Activated CD4-positive, alpha-beta T cell treated with anti-CD3 and anti-CD28 coated beads, Interleukin-2, amount 50 U/mL, for 1 hour (primary cell): ENCODE results near the gene WDR59.
A peak's percentile ranks its signal among the peaks of the same experiment; 100 is the strongest.
"Not testable (repeated sequence)": the region's sequence is repeated elsewhere in the genome, so short reads cannot be mapped to it uniquely, and the experiment has no call there.

Experiments
- DNase-seq: peaks from one replicate; pipeline ENCODE4 v3.0.0-alpha.2; 2020

The WDR59 gene, protein sequence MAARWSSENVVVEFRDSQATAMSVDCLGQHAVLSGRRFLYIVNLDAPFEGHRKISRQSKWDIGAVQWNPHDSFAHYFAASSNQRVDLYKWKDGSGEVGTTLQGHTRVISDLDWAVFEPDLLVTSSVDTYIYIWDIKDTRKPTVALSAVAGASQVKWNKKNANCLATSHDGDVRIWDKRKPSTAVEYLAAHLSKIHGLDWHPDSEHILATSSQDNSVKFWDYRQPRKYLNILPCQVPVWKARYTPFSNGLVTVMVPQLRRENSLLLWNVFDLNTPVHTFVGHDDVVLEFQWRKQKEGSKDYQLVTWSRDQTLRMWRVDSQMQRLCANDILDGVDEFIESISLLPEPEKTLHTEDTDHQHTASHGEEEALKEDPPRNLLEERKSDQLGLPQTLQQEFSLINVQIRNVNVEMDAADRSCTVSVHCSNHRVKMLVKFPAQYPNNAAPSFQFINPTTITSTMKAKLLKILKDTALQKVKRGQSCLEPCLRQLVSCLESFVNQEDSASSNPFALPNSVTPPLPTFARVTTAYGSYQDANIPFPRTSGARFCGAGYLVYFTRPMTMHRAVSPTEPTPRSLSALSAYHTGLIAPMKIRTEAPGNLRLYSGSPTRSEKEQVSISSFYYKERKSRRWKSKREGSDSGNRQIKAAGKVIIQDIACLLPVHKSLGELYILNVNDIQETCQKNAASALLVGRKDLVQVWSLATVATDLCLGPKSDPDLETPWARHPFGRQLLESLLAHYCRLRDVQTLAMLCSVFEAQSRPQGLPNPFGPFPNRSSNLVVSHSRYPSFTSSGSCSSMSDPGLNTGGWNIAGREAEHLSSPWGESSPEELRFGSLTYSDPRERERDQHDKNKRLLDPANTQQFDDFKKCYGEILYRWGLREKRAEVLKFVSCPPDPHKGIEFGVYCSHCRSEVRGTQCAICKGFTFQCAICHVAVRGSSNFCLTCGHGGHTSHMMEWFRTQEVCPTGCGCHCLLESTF

DNA sequence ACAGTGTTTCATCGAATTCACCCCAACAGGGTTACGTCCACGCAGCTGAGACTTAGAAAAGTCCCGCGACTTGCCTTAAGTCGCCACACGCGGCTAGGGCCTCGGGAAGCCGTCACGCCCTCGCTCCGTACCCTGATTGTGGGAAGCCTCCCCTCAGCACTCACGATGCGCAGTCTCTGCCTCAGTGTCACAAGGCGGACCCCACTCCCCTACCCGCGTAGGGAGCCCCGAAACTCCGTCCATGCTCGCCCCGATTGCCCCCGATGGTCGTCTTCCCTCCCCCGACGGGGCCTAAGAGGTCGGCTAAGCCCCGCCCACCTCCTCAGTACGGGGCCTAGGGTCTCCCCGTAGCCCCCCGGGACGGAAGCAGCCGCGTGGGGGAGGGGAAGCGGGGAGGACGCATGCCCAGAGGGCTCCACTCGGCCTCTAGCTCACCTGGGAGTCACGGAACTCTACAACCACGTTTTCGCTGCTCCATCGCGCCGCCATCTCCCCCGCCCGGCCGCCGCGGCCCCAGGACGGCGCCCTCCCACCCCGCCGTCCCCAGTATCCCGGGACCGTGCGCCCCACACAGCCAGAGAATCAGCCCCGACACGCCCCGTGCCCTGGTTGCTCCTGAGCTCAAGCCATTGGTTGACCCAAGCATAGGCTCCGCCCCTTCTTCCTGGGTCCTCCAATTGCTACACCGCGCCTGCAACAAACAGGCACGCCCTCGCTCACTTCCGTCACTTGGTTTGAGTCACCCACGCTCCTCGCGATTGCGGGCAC lies at the start of gene WDR59:
Gene WDR59, minus strand, starts transcription at position 595 of the 768 bp plus-strand sequence. Its CDS starts 106 bp downstream, at position 489.
- peak; percentile 97 for DNase-seq

DNA sequence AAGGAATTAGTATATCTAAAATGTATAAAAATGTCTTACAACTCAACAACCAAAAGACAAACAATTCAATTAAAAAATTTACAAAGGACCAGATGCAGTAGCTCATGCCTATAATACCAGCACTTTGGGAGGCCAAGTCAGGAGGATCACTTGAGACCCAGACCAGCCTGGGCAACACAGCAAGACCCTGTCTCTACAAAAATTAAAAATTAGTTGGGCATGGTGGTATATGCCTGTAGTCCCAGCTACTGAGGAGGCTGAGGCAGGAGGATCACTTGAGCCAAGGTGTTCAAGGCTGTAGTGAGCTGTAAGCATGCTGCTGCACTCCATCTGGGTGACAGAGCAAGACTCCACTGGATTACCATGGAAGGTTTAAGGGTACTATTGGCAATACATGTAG lies 47.7 kb upstream of the WDR59 start:
- DNase-seq = no peak

DNA sequence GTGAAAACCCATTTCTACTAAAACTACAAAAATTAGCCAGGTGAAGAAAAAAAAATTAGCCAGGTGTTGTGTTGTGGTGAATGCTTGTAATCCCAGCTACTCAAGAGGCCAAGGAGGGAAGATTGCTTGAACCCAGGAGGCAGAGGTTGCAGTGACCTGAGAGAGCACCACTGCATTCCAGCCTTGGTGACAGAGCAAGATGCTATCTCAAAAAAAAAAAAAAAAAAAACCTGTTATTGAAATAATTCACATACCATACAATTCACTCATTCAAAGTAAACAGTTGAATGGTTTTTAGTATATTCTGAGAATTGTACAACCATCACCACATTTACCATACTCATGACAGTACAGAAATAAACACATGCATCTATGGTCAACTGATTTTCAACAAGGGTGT lies 44.9 kb upstream of the WDR59 start:
- no peak for DNase-seq

DNA sequence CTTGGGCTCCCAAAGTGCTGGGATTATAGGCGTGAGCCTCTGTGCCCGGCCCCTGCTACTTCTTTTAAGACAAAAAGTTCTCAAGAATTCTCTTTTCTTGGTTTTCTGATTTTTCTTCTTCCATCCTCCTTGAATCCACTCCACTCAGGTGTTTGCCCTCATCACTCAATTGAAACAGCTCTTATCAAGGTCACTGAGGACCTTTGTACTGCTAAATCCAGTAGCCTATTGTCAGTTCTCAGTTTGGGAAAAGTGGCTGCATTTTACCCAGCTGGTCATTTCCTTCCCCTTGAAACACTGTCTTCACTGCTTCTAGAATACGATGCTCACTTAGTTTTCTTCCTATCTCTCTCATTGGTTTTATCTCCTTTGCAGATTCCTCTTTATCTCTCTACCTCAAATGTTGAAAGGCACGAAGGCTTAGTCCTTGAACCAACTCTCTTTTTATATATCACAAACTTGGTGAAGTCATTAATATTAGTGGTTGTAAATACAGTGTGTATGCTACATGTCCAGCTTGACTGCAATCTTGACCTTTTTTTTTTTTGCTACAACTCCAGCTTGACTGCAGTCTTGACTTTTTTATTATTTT lies 43.7 kb upstream of the WDR59 start:
- DNase-seq = no peak

DNA sequence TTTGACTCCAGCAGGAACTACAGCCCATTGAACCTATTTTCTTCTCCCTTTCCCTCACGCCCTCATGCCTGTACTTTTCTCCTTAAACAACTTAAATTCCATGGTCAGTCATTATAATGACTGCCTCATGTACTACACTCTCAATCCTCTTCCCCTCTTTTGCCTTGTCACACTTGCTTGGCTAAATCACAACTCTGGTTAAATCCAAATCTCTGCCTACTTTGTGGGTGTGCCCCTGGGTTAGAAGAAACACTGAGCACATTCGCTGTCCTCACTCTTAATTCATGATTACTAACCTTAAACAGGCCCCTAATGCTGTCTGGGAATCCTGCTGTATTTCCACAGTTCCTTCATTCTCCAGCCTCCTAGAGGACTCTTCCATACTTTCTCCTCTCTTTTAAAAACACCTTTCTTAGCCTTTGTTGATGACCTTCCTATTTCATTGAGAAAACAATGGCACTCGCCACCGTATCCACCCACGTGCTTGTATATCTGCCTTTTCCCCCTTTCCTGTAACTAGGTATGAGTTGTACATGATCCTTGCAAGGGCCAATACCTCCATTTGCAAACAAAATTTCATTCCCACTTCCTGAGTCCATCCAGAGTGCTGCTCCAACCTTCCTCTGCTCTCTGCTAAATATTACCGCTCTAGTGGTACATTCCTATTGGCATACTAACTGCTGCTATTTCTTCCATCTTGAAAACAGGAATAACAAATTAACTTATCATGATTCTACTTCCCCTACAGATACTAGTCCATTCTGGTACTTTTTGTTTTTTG lies 42.8 kb upstream of the WDR59 start:
- no peak for DNase-seq

DNA sequence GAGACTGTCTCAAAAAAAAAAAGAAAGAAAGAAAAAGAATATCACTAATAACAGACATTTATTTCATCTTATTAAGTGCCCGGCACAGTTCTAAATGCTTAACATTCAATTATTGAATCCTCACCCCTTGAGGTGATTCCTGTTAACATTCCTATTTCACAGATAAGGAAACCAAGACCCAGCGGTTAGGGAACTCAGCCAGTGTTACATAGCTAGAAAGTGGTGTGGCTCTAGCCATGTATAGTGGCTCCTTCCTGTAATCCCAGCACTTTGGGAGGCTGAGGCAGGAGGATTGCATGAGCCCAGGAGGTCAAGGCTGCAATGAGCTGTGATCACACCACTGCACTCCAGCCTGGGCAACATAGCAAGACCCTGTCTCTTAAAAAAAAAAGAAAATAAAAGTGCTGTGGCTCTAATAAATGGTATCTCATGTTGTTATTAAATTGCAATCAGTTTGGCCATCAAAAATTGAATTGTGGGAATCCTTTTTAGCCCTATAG lies 42.0 kb upstream of the WDR59 start:
- no peak for DNase-seq

DNA sequence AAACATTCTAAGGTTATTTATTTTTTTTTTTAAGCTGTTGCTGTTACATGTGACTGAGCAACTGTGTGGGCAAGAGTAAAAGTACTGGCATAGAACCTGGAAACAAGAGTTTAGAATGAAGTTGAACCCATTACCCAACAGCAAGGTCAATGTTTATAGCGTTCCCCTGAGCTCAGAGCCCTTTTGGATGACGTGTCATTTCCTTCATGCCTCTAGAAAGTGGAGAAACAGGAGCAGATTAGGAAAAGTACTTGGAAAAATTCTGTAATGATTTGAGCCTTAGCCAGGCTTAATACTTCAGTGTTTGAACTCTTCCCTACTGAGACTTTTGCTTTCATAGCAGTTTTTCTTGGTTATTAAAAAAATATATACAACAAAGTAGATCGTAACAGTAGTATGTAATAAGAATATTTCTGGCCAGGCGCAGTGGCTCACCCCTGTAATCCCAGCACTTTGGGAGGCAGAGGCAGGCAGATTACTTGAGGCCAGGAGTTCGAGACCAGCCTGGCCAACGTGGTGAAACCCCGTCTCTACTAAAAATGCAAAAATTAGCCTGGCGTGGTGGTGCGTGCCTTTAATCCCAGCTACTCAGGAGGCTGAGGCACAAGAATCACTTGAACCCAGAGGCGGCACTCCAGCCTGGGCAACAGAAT lies 41.4 kb upstream of the WDR59 start:
- not testable (repeated sequence) for DNase-seq

DNA sequence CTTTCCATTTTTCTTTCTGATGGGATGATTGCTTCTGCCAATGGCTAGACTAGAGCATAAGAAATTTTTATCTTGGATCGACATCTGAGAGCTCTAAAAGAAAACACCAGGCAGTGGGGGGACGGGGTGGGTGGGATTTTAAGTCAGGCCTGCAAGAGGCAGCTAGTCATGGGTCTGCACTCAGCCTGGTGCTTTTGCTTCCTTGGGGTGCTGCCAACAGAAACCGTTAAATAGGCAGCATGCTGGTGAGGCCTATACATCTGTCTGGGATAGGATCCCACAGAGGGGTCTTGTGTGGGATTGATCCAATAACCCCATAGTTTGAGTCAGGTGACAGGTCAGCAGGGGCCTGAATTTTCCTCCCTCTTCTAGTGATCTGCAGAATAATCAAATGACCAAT lies 40.8 kb upstream of the WDR59 start:
- DNase-seq = no peak

DNA sequence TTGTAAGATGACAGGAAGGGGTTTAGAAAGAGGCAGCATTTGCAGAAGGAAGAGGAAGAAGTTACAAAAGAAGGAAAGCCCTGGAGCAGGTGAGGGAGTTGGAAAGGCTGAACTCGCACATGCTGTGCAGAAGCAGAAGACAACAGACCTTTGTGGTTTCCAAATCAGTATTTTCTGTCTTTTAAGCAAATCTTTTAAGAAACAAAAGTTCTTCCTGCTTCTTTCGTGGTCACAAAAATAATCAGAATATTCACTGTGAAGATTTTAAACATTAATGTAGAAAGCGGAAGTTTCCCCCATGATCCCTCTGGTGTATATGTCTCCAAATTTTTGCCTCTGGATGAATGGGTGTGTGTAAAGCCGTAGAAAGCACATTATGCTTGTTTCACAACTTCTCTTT lies 39.7 kb upstream of the WDR59 start:
- no peak for DNase-seq

DNA sequence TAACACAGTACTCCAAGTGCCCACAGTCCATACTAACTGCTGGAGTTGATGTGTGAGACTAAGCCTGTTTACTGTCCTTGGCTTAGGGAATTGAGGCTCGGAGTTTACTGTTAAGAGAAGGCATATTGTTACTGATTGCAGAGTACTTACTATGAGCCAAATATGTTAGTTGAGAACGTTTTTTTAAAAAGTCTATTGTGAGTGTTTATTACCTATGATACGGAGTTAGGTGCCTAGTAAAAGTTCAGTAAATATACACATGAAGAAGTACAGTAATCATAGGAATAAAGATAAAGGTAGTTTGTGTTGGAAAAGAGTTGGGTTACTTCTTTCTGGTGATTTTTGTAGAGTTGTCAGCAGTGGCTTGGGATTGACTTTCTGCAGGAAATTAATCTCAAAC lies 39.3 kb upstream of the WDR59 start:
- DNase-seq = no peak

DNA sequence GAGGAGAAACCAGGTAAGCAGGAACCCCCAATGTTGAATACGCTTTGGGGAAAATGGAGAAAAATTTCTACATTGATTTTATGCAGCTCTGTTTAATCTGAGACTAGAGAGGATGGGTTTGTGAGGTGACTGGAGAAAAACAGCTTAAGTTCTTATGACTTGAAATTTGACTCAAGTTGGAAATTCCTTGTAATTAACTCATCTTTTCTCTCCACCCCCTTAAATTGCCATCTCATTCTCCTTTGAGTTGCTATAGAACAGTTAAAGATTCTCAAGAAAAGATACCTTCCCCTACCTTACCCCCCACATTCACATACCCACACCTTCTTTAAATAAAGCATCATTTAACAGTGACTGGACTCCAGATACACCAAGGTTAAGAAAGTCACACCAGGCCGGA lies 38.1 kb upstream of the WDR59 start:
- no peak for DNase-seq

DNA sequence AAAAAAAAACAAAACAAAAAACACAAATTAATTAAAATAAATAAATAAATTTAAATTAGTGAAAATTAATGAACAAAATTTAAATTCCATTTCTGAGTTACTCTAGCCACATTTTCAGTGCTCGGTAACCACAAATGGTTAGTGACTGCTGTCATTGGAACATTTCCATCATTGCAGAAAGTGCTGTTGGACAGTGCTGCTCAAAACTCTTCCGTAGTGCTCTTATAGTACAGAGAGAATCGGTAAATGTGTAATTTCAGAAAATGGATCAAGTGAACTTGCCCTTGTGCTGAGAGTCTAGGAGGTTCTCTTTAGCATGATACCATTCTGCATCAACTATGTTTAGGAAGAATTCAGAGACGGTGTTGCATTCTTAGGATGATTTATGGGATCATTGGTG lies 37.6 kb upstream of the WDR59 start:
- no peak for DNase-seq

DNA sequence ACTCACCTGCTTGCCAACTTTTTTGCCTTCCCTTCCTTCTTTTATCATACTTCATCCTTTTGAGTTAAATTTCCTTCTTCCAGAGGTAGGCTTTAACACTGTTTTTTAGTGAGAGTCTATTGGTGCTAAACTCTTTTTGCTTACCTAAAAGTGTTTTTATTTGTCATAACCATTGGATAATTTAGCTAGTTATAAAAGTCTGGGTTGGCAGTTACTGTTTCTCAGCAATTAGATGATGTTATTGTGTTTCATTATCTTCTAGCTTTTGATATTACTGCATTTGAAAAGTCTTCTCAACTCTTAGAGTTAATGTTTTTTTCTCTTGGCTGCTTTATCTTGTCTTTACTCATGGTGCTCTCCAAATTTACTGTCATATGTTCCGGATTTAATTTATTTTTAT lies 36.5 kb upstream of the WDR59 start:
- no peak for DNase-seq

DNA sequence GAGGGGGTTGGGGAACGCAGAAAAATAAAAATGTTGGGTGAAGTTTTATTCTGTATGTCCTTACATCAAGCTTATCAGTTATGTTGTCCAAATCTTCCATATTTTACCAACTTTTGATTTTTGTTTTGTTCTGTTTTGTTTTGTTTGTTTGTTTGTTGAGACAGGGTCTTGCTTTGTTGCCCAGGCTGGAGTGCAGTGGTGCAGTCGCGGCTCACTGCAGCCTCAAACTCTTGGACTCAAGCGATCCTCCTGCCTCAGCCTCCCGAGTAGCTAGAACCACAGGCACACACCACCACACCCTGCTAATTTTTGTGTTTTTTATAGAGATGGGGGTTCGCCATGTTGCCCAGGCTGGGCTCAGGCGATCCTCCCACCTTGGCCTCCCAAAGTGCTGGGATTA lies 34.7 kb upstream of the WDR59 start:
- no peak for DNase-seq

DNA sequence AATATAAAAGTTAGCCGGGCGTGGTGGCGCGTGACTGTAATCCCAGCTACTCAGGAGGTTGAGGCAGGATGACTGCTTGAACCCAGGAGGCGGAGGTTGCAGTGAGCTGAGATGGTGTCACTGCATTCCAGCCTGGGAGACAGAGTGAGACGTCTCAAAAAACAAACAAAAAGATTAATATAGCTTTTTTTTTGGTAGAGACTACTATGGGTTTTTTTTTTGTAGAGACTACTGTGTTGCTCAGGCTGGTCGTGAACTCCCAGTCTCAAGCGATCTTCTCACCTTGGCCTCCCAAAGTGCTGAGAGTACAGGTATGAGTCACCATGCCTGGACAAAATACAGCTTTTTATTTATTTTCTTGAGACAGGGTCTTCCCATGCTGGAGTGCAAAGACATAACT lies 34.1 kb upstream of the WDR59 start:
- DNase-seq = no peak

DNA sequence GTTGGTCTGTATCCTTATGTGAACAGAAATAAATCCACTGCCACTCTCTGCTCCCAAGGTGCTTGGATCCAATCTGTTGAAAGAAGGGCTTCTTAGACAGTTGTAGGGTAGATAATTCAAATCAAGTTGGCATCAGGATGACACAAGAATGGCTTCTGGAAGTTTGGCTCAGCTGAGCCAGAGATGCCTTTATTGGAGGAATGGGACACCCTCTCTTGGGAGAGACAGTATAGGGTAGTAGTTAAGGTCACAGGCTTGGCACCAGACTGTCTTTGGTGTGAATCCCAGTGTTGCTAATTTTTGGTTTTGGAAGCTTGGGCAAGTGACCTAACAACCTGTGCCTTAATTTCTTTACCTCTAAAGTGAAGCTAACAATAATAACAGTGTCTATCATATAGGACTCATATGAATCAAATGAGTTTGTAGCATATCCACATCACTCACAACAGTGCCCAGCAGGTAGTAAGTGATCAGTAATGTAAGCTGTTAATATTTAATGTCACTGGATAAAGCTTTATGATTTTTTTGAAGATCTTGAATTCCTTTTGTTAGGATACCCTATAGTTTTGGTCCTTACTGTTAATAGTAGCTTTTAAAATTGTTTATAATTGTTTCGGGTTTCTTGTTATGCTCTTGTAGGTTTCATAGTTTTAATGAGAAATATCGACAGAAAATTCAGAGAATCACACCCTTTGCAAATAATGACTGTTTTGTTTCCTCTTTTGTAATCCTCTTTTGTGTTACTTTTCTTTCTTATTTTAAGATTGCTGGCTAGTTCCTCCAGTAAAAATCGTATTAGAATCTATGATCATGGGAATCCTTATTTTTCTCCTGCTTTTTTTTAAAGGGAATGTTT lies 33.0 kb upstream of the WDR59 start:
- DNase-seq = no peak

DNA sequence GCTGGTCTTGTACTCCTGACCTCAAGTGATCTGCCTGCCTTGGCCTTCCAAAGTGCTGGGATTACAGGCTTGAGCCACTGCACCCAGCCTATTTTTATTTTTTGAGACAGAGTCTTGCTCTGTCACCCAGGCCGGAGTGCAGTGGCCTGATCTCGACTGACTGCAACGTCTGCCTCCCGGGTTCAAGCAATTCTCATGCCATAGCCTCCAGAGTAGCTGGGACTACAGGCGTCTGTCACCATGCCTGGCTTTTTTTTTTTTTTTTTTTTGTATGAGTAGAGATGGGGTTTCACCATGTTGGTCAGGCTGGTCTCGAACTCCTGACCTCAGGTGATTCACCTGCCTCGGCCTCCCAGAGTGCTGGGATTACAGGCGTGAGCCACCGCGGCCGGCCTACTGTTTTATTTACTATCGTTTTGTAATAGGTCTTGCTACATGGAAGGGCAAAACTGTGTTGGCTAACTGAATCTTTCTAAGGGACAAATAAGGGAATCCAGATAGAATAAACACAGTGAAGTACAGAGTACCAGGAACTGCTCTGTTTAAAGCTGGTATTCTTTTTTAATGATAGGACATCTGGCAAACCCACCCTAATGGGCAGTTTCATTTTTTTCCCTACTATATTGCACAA lies 31.6 kb upstream of the WDR59 start:
- not testable (repeated sequence) for DNase-seq

DNA sequence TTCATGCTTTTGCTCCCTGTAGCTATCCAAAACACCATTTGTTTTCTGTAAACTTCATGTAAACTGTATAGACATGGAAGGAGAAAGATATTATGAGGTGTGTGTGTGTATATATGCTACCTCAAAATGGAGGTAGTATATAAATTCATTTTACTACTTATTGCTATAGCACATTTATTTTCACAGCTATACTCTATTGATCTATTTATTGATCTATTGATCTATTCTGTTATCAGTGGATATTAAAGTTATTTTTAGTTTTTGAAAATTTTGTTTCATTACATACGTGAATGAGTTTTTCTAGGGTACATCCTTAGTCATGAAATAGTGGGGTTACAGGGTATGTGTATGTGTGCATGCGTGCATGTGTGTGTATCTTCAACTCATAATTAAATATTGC lies 29.4 kb upstream of the WDR59 start:
- no peak for DNase-seq

DNA sequence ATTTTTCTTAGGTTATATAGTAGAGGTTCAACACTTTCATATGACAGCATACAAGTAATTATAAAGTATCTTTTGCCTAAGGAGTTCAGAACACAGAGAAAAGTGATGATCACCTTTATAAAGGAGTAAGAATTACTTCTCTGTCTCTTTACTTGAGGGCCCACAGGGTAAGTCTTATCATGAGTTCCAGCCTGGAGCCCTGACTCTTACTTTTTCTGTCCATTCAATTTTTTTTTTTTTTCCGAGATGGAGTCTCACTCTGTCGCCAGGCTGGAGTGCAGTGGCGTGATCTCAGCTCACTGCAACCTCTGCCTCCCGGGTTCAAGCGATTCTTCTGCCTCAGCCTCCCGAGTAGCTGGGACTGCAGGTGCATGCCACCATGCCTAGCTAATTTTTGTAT lies 28.2 kb upstream of the WDR59 start:
- DNase-seq = not testable (repeated sequence)
